NB4 (cell line): Measurements from ENCODE around the gene TTC22.

ENCODE experiments used
- MYC ChIP-seq: IDR thresholded peaks from 2 replicates; pipeline ENCODE4 v1.6.1; 2011; ENCODE audit warnings: low read depth, low read length
- POLR2A ChIP-seq: IDR thresholded peaks from 2 replicates; pipeline ENCODE4 v1.6.1; 2011; ENCODE audit warnings: mild to moderate bottlenecking; ENCODE audit not compliant: insufficient read length; ENCODE audit errors: extremely low read depth
- TF ChIP-seq, protein P1 (sequence below): IDR thresholded peaks from one replicate; pipeline ENCODE4 v1.5.1; 2012; ENCODE audit warnings: low read depth, low read length

DNA sequence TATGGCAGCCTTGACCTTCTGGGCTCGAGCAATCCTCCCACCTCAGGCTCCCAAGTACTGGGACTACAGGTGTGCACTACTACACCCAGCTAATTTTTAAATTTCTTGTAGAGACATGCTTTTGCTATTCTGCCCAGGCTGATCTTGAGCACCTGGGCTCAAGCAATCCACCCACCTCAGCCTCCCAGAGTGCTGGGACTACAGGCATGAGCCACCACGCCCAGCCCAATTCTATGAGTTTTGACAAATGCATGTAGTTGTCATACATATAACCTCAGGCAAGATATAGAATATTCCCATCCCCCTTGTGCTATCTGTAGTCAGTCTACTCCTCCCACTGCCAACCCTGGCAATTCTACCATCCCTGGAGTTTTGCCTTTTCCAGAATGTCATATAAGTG is 38.7 kb upstream of the TTC22 start:
- TF ChIP-seq, protein P1, sequence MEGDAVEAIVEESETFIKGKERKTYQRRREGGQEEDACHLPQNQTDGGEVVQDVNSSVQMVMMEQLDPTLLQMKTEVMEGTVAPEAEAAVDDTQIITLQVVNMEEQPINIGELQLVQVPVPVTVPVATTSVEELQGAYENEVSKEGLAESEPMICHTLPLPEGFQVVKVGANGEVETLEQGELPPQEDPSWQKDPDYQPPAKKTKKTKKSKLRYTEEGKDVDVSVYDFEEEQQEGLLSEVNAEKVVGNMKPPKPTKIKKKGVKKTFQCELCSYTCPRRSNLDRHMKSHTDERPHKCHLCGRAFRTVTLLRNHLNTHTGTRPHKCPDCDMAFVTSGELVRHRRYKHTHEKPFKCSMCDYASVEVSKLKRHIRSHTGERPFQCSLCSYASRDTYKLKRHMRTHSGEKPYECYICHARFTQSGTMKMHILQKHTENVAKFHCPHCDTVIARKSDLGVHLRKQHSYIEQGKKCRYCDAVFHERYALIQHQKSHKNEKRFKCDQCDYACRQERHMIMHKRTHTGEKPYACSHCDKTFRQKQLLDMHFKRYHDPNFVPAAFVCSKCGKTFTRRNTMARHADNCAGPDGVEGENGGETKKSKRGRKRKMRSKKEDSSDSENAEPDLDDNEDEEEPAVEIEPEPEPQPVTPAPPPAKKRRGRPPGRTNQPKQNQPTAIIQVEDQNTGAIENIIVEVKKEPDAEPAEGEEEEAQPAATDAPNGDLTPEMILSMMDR = no peak
- no peak for TF ChIP-seq POLR2A
- no peak for TF ChIP-seq MYC
